ENCODE results near the gene CAPNS1.

DNA sequence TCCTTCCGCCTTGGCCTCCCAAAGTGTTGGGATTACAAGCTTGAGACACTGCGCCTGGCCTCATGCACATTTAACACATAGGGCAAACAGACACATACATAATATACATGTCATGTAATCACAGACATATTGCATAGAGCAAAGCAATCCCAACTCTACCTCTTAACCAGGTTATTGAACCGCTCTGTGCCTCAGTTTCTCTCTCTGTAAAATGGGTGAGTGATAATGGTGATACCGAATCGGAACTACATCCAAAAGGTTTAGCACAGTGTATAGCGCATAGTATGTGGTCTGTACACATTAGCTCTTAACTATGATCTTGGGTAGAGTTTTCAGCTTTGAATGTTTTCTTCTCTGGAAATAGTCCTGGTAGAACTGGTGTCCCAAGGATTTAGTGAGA, 4.8 kb downstream of the CAPNS1 start:
- TF ChIP-seq, protein P1, sequence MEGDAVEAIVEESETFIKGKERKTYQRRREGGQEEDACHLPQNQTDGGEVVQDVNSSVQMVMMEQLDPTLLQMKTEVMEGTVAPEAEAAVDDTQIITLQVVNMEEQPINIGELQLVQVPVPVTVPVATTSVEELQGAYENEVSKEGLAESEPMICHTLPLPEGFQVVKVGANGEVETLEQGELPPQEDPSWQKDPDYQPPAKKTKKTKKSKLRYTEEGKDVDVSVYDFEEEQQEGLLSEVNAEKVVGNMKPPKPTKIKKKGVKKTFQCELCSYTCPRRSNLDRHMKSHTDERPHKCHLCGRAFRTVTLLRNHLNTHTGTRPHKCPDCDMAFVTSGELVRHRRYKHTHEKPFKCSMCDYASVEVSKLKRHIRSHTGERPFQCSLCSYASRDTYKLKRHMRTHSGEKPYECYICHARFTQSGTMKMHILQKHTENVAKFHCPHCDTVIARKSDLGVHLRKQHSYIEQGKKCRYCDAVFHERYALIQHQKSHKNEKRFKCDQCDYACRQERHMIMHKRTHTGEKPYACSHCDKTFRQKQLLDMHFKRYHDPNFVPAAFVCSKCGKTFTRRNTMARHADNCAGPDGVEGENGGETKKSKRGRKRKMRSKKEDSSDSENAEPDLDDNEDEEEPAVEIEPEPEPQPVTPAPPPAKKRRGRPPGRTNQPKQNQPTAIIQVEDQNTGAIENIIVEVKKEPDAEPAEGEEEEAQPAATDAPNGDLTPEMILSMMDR (IDR thresholded peaks at IDR 0.05), result no peak
- no peak for TF ChIP-seq POLR2A (IDR thresholded peaks at IDR 0.05)

Data from thyroid gland (tissue), 4 donors.